ENCODE data around the gene PDLIM4.

Gene PDLIM4

DNA sequence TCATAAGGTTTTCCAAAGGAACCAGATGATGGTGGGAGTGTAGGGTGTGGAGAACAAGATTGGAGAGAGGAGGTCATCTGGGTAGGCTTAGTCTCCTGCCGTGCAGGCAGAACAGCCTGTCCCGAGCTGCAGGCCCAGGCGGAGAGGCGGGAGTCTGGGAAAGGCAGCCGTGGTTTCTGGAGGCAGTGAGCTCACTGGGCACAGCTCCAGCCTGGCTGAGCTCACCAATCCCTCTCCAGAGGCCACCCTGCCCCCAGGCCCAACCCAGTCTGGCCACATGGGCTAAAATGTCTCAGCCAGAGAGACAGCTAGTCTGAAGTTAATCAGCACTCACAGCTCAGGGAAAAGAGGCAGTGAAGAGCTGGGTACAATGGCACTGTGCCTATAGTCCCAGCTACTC is 42.2 kb upstream of the PDLIM4 start:
- Histone ChIP-seq H4K20me1 (ENCODE audit: insufficient read depth) (no peaks in the 10 kb centered on the region), H3K27ac (no peak overlapping the region), H3K4me3 (IDR thresholded peaks at IDR 0.05; ENCODE audit: insufficient read depth, low read depth, low read length) (no peak overlapping the region), H3K27me3 (ENCODE audit: insufficient read depth, low read depth) (no peaks in the 10 kb centered on the region), H3K9ac (no peak overlapping the region), H2AFZ (ENCODE audit: low read depth) (no peak overlapping the region), H3K79me2 (ENCODE audit: insufficient read depth, low read depth) (no peaks in the 10 kb centered on the region), H3K4me1 (ENCODE audit: low read depth, poor library complexity, severe bottlenecking) (no peaks in the 10 kb centered on the region), H3K36me3 (ENCODE audit: insufficient read depth) (no peaks in the 10 kb centered on the region), H3K4me2 (no peak overlapping the region)
- TF ChIP-seq, protein P1, sequence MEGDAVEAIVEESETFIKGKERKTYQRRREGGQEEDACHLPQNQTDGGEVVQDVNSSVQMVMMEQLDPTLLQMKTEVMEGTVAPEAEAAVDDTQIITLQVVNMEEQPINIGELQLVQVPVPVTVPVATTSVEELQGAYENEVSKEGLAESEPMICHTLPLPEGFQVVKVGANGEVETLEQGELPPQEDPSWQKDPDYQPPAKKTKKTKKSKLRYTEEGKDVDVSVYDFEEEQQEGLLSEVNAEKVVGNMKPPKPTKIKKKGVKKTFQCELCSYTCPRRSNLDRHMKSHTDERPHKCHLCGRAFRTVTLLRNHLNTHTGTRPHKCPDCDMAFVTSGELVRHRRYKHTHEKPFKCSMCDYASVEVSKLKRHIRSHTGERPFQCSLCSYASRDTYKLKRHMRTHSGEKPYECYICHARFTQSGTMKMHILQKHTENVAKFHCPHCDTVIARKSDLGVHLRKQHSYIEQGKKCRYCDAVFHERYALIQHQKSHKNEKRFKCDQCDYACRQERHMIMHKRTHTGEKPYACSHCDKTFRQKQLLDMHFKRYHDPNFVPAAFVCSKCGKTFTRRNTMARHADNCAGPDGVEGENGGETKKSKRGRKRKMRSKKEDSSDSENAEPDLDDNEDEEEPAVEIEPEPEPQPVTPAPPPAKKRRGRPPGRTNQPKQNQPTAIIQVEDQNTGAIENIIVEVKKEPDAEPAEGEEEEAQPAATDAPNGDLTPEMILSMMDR (conservative IDR thresholded peaks at IDR 0.05; ENCODE audit: low read depth, low read length): no peak

DNA sequence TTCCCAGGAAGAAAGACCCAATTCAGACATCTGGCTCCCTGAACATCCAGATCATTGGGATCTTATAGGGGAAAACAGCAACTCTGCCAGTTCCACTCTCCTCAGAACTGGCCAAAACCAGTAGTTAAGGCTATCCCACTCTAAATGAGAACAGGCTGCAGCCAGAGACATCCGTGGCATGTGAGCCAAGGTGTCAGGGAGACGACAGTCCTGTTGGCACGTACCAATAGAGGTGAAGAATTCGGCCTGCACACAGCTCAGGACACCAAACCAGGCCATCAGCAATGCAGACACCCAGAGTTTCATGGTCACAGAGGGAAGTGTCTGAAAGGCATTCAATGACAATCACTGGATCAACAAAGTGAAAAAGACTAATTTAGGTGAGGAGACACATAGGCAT is 39.2 kb upstream of the PDLIM4 start:
- no peak overlapping the region for H3K4me3 ChIP-seq (IDR thresholded peaks at IDR 0.05; ENCODE audit: insufficient read depth, low read depth, low read length)
- no peaks in the 10 kb centered on the region for H3K79me2 ChIP-seq (ENCODE audit: insufficient read depth, low read depth)
- no peak overlapping the region for H2AFZ ChIP-seq (ENCODE audit: low read depth)
- TF ChIP-seq, protein P1 (conservative IDR thresholded peaks at IDR 0.05; ENCODE audit: low read depth, low read length): no peak
- no peaks in the 10 kb centered on the region for H3K36me3 ChIP-seq (ENCODE audit: insufficient read depth)
- H3K4me1 ChIP-seq (ENCODE audit: low read depth, poor library complexity, severe bottlenecking): no peaks in the 10 kb centered on the region
- no peak overlapping the region for H3K27ac ChIP-seq
- H3K4me2 ChIP-seq: no peak overlapping the region
- no peak overlapping the region for H3K9ac ChIP-seq
- no peaks in the 10 kb centered on the region for H3K27me3 ChIP-seq (ENCODE audit: insufficient read depth, low read depth)
- no peaks in the 10 kb centered on the region for H4K20me1 ChIP-seq (ENCODE audit: insufficient read depth)

DNA sequence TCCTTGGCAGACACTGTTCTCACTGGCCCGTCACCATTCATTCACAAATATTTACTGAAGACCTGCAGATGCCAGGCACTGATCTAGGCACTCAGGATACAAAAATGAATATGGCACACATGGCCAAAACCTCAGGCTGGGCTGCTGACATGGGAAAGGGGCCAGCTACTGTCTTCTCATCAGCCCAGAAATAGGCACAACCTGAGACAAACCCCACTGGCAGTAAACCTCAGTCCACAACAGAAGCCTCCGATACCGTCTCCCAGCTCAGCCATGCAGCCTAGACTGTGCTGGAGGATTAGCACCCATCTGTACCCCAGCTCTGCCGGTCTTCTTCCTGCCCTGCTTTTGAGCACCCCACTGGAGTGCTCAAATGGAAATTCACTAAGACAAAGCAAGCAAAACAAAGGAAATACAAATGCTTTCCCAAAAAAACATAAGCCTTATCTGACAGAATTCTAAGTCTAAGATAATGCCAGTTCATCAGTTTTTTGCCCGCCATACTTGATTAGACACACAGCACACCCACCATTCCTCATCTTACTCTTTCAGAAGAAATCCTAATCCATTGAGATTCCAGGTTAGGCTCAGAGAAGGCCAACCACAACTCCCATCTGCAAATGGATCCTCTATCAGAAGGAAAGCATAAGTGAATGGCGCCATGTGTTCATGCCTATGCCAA is 38.1 kb upstream of the PDLIM4 start:
- H3K27me3 ChIP-seq (ENCODE audit: insufficient read depth, low read depth): no peaks in the 10 kb centered on the region
- H3K79me2 ChIP-seq (ENCODE audit: insufficient read depth, low read depth): no peaks in the 10 kb centered on the region
- H3K4me3 ChIP-seq (IDR thresholded peaks at IDR 0.05; ENCODE audit: insufficient read depth, low read depth, low read length): no peak overlapping the region
- no peaks in the 10 kb centered on the region for H3K36me3 ChIP-seq (ENCODE audit: insufficient read depth)
- H3K27ac ChIP-seq: no peak overlapping the region
- no peak overlapping the region for H3K4me2 ChIP-seq
- H4K20me1 ChIP-seq (ENCODE audit: insufficient read depth): no peaks in the 10 kb centered on the region
- H2AFZ ChIP-seq (ENCODE audit: low read depth): no peak overlapping the region
- TF ChIP-seq, protein P1 (conservative IDR thresholded peaks at IDR 0.05; ENCODE audit: low read depth, low read length): no peak
- H3K4me1 ChIP-seq (ENCODE audit: low read depth, poor library complexity, severe bottlenecking): no peaks in the 10 kb centered on the region
- no peak overlapping the region for H3K9ac ChIP-seq

DNA sequence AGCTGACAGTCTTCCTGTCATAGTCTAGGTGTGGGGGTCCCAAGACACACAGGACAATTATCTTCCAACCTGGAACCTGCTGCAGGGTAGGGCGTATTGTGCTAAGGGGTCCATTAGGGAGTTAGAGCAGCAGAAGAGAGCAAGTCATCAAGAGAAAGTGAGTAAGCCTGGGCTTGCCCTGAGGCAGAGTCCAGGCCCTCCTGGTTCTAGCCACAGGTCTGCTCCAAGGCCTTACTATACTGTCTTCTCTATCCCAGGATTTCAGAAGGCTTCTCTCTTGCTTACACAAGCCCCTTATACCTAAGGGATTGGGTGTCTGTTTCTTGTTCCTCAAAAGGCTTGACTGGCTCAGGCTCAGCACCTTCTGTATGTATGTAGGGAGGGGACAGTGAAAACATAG is 37.5 kb upstream of the PDLIM4 start:
- no peak overlapping the region for H3K9ac ChIP-seq
- no peak overlapping the region for H3K4me3 ChIP-seq (IDR thresholded peaks at IDR 0.05; ENCODE audit: insufficient read depth, low read depth, low read length)
- no peak overlapping the region for H3K4me2 ChIP-seq
- TF ChIP-seq, protein P1 (conservative IDR thresholded peaks at IDR 0.05; ENCODE audit: low read depth, low read length): no peak
- no peaks in the 10 kb centered on the region for H3K27me3 ChIP-seq (ENCODE audit: insufficient read depth, low read depth)
- no peaks in the 10 kb centered on the region for H3K79me2 ChIP-seq (ENCODE audit: insufficient read depth, low read depth)
- no peaks in the 10 kb centered on the region for H3K4me1 ChIP-seq (ENCODE audit: low read depth, poor library complexity, severe bottlenecking)
- H2AFZ ChIP-seq (ENCODE audit: low read depth): no peak overlapping the region
- no peaks in the 10 kb centered on the region for H3K36me3 ChIP-seq (ENCODE audit: insufficient read depth)
- H4K20me1 ChIP-seq (ENCODE audit: insufficient read depth): no peaks in the 10 kb centered on the region
- no peak overlapping the region for H3K27ac ChIP-seq
